Endothelial cell of umbilical vein (primary cell): ENCODE data around the gene GJE1. TPM values are rescaled to one million over a fixed set of nuclear protein-coding genes. Genes with fewer than 3 reads are reported as not detected.
A peak's percentile ranks its signal among the peaks of the same experiment; 100 is the strongest.

Experiments used
- BruUV-seq: library from RNA; stranded (reverse); fragments of 400-500 nt; replicated peaks from 2 replicates; lab custom pipeline; 2021; lab: Mats Ljungman, UMichigan
- CTCF ChIA-PET: fragments of 300-600, 350-600 bp; sonication (Branson Sonifier 250); formaldehyde crosslinking; loops from one replicate; lab custom pipeline; 2021; ENCODE audit warnings: antibody characterized with exemption, inconsistent platforms; lab: Charles Lee
- POLR2A ChIA-PET: fragments of 300-600, 350-600 bp; sonication (Branson Sonifier 250); formaldehyde crosslinking; loops from one replicate; lab custom pipeline; 2021; ENCODE audit warnings: antibody characterized with exemption, inconsistent platforms; lab: Charles Lee
- DNase-seq: peaks from one replicate; pipeline ENCODE4 v3.0.0-alpha.2; 2011; ENCODE audit warnings: low read depth, low spot score
- FAIRE-seq: peaks from 2 replicates; lab custom pipeline; 2011; peaks lifted over from hg19 to GRCh38; lab: Jason Lieb, UNC
- H2AFZ ChIP-seq: 2 replicates; pipeline ENCODE4 v1.6.0; 2012; ENCODE audit warnings: low read depth, low read length, control low read depth, inconsistent platforms
- H3K27ac ChIP-seq: 2 replicates; pipeline ENCODE4 v1.5.1; 2011; ENCODE audit warnings: low read depth, mild to moderate bottlenecking, control low read depth, low read length, moderate library complexity; ENCODE audit not compliant: insufficient read depth
- H3K27me3 ChIP-seq, 2 experiments: 2 replicates each; pipeline versions ENCODE4 v1.6.0 to v1.6.1; 2011; ENCODE audit warnings: low read length in 2 of 2, mixed read lengths in 1 of 2; ENCODE audit not compliant: control insufficient read depth in 2 of 2, insufficient read depth in 2 of 2
- H3K36me3 ChIP-seq, 2 experiments: 2 replicates in 1 of 2; 3 replicates in 1 of 2; pipeline ENCODE4 v1.5.1; 2011; ENCODE audit warnings: low read length in 2 of 2, mild to moderate bottlenecking in 1 of 2, moderate library complexity in 1 of 2; ENCODE audit not compliant: control insufficient read depth in 2 of 2, insufficient read depth in 2 of 2; ENCODE audit errors: extremely low read depth in 1 of 2
- H3K4me1 ChIP-seq: 3 replicates; pipeline ENCODE4 v1.5.1; 2011; ENCODE audit warnings: mild to moderate bottlenecking, low read length; ENCODE audit not compliant: control insufficient read depth, insufficient read depth; ENCODE audit errors: extremely low read depth
- H3K4me2 ChIP-seq: 2 replicates; pipeline ENCODE4 v1.6.1; 2011; ENCODE audit warnings: low read length, control low read depth, mixed read lengths; ENCODE audit not compliant: insufficient read depth
- H3K4me3 ChIP-seq, 3 experiments: fragments of 200-600 bp in 1 of 3; sonication (generic), shearing (Covaris generic) in 1 of 3; replicated peaks in 1 of 3; 2 replicates each; pipeline ENCODE4 v1.5.1; 2011 to 2016; ENCODE audit warnings: control low read depth in 3 of 3, low read length in 3 of 3, mild to moderate bottlenecking in 2 of 3, inconsistent platforms in 1 of 3, low read depth in 1 of 3, moderate library complexity in 1 of 3; ENCODE audit not compliant: insufficient read depth in 1 of 3
- H3K79me2 ChIP-seq: 2 replicates; pipeline ENCODE4 v1.6.0; 2012; ENCODE audit warnings: low read length, inconsistent platforms; ENCODE audit not compliant: control insufficient read depth, insufficient read depth
- H3K9ac ChIP-seq: replicated peaks from 2 replicates; pipeline ENCODE3; 2011; ENCODE audit warnings: low read length, control low read depth; ENCODE audit not compliant: insufficient read depth; ENCODE audit errors: extremely low read depth
- H3K9me1 ChIP-seq: replicated peaks from 3 replicates; pipeline ENCODE4 v1.6.0; 2011; ENCODE audit warnings: mild to moderate bottlenecking, low read length; ENCODE audit not compliant: control insufficient read depth, insufficient read depth; ENCODE audit errors: extremely low read depth
- H3K9me3 ChIP-seq: replicated peaks from 2 replicates; pipeline ENCODE4 v1.5.1; 2012; ENCODE audit warnings: low read length, inconsistent platforms; ENCODE audit not compliant: control insufficient read depth, insufficient read depth
- H4K20me1 ChIP-seq: replicated peaks from 2 replicates; pipeline ENCODE3; 2011; ENCODE audit warnings: mild to moderate bottlenecking, low read length; ENCODE audit not compliant: control insufficient read depth, insufficient read depth; ENCODE audit errors: extremely low read depth
- CTCF ChIP-seq, 2 donors: IDR thresholded peaks; 1 replicate in 1 of 2; 2 replicates in 1 of 2; pipeline ENCODE4 v1.5.1; 2011; ENCODE audit warnings: low read length in 2 of 2, mild to moderate bottlenecking in 2 of 2, moderate library complexity in 2 of 2, control low read depth in 1 of 2, inconsistent platforms in 1 of 2, low read depth in 1 of 2; ENCODE audit not compliant: insufficient read depth in 1 of 2; ENCODE audit errors: extremely low read depth in 1 of 2
- EZH2 ChIP-seq: IDR thresholded peaks from 2 replicates; pipeline ENCODE4 v1.6.1; 2012; ENCODE audit warnings: borderline replicate concordance, low read depth, mild to moderate bottlenecking, moderate library complexity, low read length, inconsistent platforms; ENCODE audit not compliant: severe bottlenecking
- FOS ChIP-seq: IDR thresholded peaks from 2 replicates; pipeline ENCODE4 v1.6.1; 2011; ENCODE audit warnings: mild to moderate bottlenecking, low read length, moderate library complexity, borderline replicate concordance; ENCODE audit not compliant: insufficient read depth
- GATA2 ChIP-seq: IDR thresholded peaks from 2 replicates; pipeline ENCODE4 v1.7.0; 2011; ENCODE audit warnings: low read depth, mild to moderate bottlenecking, moderate library complexity, mixed read lengths, low read length; ENCODE audit not compliant: insufficient read length, insufficient read depth
- JUN ChIP-seq: IDR thresholded peaks from 2 replicates; pipeline ENCODE4 v1.6.1; 2011; ENCODE audit warnings: borderline replicate concordance, low read depth; ENCODE audit not compliant: insufficient read length, insufficient read depth
- MYC ChIP-seq: IDR thresholded peaks from one replicate; pipeline ENCODE4 v1.6.1; 2011; ENCODE audit warnings: mild to moderate bottlenecking, low read depth, low read length
- POLR2A ChIP-seq: IDR thresholded peaks from 2 replicates; pipeline ENCODE4 v1.6.1; 2012; ENCODE audit warnings: low read depth, mild to moderate bottlenecking, control low read depth, low read length
- POLR2AphosphoS5 ChIP-seq: IDR thresholded peaks from 2 replicates; pipeline ENCODE4 v1.6.1; 2012; ENCODE audit warnings: low read depth, mild to moderate bottlenecking, control low read depth, low read length, moderate library complexity; ENCODE audit not compliant: insufficient read depth
- dilution Hi-C: fragments of 300-500 bp; cut with MboI; formaldehyde crosslinking; loops from one replicate; pipeline ENCODE4 v1.15.0; 2019; ENCODE audit warnings: low sequenced_read_pairs; ENCODE audit not compliant: extremely low pct_ligation_motif_present
- intact Hi-C: fragments of 100-400 bp; cut with micrococcal nuclease; formaldehyde crosslinking; loops from one replicate; pipeline ENCODE4 v1.10.0; 2022
- polyA plus RNA-seq, 4 experiments: library from polyadenylated mRNA; depleted of rRNA in 3 of 4; stranded (reverse) in 3 of 4; unstranded in 1 of 4; fragments of >200 nt; gene quantifications; 2 replicates each; pipeline versions ENCODE4 v1.2.1 to v1.2.3, GENCODE V29; 2011 to 2012; ENCODE audit warnings: missing spikeins in 1 of 4
- total RNA-seq: library from RNA; stranded (reverse); gene quantifications from 2 replicates; pipeline ENCODE4 v1.2.3, GENCODE V29; 2021
- TF ChIP-seq, protein P1 (sequence below): IDR thresholded peaks from 2 replicates; pipeline ENCODE4 v1.6.1; 2011; ENCODE audit not compliant: insufficient read depth, insufficient read length

The GJE1 gene
- total and polyA plus RNA-seq, 2 donors (not counting 3 experiments of a cell fraction or from before 2014, with no cell fraction given): not detected

GRCh38 chr6:142155091-142155490, 22.4 kb downstream of the GJE1 start:
- Histone ChIP-seq H3K36me3 (no peaks in the 10 kb centered on the region), H3K79me2 (peaks cover 85% of the 10 kb centered on the region), H3K4me3 (no peak overlapping the region), H3K4me1 (peaks cover 34% of the 10 kb centered on the region), H3K4me2 (peak overlapping the region; percentile 44), H3K27ac (peak overlapping the region; percentile 74), H3K27me3 (no peaks in the 10 kb centered on the region), H4K20me1 (no peaks in the 10 kb centered on the region), H3K9me1 (no peaks in the 10 kb centered on the region), H3K9ac (peak overlapping the region; percentile 78), H2AFZ (no peak overlapping the region), H3K9me3 (no peaks in the 10 kb centered on the region)
- intact Hi-C loops: loop anchor here (1.0 kb wide), 1 partner anchor 146 kb away; no protein-coding TSS in a partner anchor
- dilution Hi-C loops: no loop called here
- DNase-seq: peak; percentile 59
- ChIA-PET CTCF (interaction anchor here (0.9 to 7.2 kb wide), 20 partner anchors 8 to 414 kb away, joined by 3 to 173 read pairs (median 14); partner anchors contain the start of genes NMBR and VTA1), POLR2A (no interaction called here)
- no peak for TF ChIP-seq POLR2AphosphoS5
- no peak for TF ChIP-seq CTCF (IDR thresholded peaks at IDR 0.05; ENCODE audit: extremely low read depth in 1 of 2, insufficient read depth in 1 of 2, low read depth in 1 of 2, low read length in 2 of 2)
- no peak for TF ChIP-seq EZH2
- no peak for TF ChIP-seq POLR2A
- no peak for TF ChIP-seq JUN
- no peak for TF ChIP-seq GATA2
- no peak for TF ChIP-seq MYC
- no peak for TF ChIP-seq FOS
- TF ChIP-seq, protein P1, sequence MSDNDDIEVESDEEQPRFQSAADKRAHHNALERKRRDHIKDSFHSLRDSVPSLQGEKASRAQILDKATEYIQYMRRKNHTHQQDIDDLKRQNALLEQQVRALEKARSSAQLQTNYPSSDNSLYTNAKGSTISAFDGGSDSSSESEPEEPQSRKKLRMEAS: no peak
- no peak for FAIRE-seq
- BruUV-seq: no TSS peak
